Aorta (tissue), 5 donors: ENCODE data around the gene ANO7. TPM values are rescaled to one million over a fixed set of nuclear protein-coding genes. Genes with fewer than 3 reads are reported as not detected.

Source experiments
- ATAC-seq: fragments of 200-7000 bp; cut with Tn5 transposase; one replicate; pipeline ENCODE4 v1.9.1; 2022; ENCODE audit warnings: moderate library complexity; ENCODE audit not compliant: low FRiP score
- DNase-seq, 2 donors: peaks; one replicate each; pipeline ENCODE4 v3.0.0-alpha.2; 2020
- H3K27ac ChIP-seq, 2 donors: one replicate each; pipeline ENCODE4 v1.5.1; 2013; ENCODE audit warnings: low read length in 2 of 2, mild to moderate bottlenecking in 2 of 2, moderate library complexity in 2 of 2, control low read depth in 1 of 2, inconsistent platforms in 1 of 2, low read depth in 1 of 2
- H3K27me3 ChIP-seq, 2 donors: one replicate each; pipeline ENCODE4 v1.6.1; 2013; ENCODE audit warnings: control low read depth in 1 of 2, low read length in 1 of 2, mild to moderate bottlenecking in 1 of 2, moderate library complexity in 1 of 2; ENCODE audit not compliant: insufficient read depth in 2 of 2, control insufficient read depth in 1 of 2
- H3K36me3 ChIP-seq, 2 donors: one replicate each; pipeline ENCODE4 v1.6.1; 2013; ENCODE audit warnings: control low read depth in 1 of 2, low read length in 1 of 2, mild to moderate bottlenecking in 1 of 2; ENCODE audit not compliant: insufficient read depth in 2 of 2, control insufficient read depth in 1 of 2
- H3K4me1 ChIP-seq, 2 donors: one replicate each; pipeline ENCODE4 v1.6.1; 2013; ENCODE audit warnings: low read length in 2 of 2, control low read depth in 1 of 2, mild to moderate bottlenecking in 1 of 2, moderate library complexity in 1 of 2; ENCODE audit not compliant: insufficient read depth in 2 of 2, control insufficient read depth in 1 of 2
- H3K4me3 ChIP-seq, 2 donors: one replicate each; pipeline ENCODE4 v1.5.1; 2013; ENCODE audit warnings: low read length in 2 of 2, control low read depth in 1 of 2, mild to moderate bottlenecking in 1 of 2
- H3K9me3 ChIP-seq: one replicate; pipeline ENCODE4 v1.6.1; 2013; ENCODE audit warnings: mild to moderate bottlenecking, low read length; ENCODE audit not compliant: control insufficient read depth
- WGBS, 2 donors: extraction: QIAGEN DNeasy Blood & Tissue Kit; methylation state at CpG; one replicate each; pipeline ENCODE4 v1.1.7; 2013; 5-methylcytosine and 5-hydroxymethylcytosine counted together
- intact Hi-C, 2 donors: fragments of 100-400 bp; cut with DNase I; formaldehyde crosslinking; loops; one replicate each; pipeline versions ENCODE4 v1.14.2 to v1.15.0; 2022
- long read RNA-seq, 2 donors: library from polyadenylated mRNA; unstranded; transcript quantifications; one replicate each; pipeline ENCODE4 v2.0.0, GENCODE V29; 2020 to 2021
- polyA plus RNA-seq, 2 donors: library from polyadenylated mRNA; stranded (reverse); fragments of 200-250 nt; gene quantifications; one replicate each; pipeline ENCODE4 v1.2.3, GENCODE V29; 2013
- total RNA-seq, 2 donors: library from RNA; stranded (reverse); fragmentation: NEBNext Ultra II Directional; extraction: Animal tissue kit (Norgen Biotek cat#: 25700); gene quantifications; one replicate each; pipeline ENCODE4 v1.2.1, GENCODE V29; 2021
- donor health status: healthy with polysubstance abuse.
- donor health status: Bipolar disorder and iron deficiency.
- donor health status: DM: no; HTN: no; CAD: no.
- donor health status: DM: no; HTN: no; CAD: no.
- donor health status: DM: yes; HTN: yes; CAD: no.

ANO7 gene
- total RNA-seq: 1 to 10 TPM; 1.2 to 5.4 TPM
- polyA plus RNA-seq: 1 to 10 TPM in 1 of 2 donors, not detected in 1; 2.9 TPM
- long read RNA-seq, donor 1, partial matches to known transcripts: 0 of 5 reads
- long read RNA-seq, donor 1, other reads (novel, unspliced or antisense): 5 of 5 reads
- long read RNA-seq, donor 2, partial matches to known transcripts: 0 of 2 reads
- long read RNA-seq, donor 2, other reads (novel, unspliced or antisense): 2 of 2 reads

- intact Hi-C loops: no loop called here
- Histone ChIP-seq H3K4me3 (no peak within 1 kb of the TSS), H3K27ac (no peak within 1 kb of the TSS), H3K36me3 (no peaks in the 10 kb centered on the region), H3K9me3 (no peaks in the 10 kb centered on the region), H3K4me1 (no peaks in the 10 kb centered on the region), H3K27me3 (no peaks in the 10 kb centered on the region)
- DNase-seq: no peak
- ATAC-seq: no peak
- 50 to 58% methylated on average over 20 to 21 of the region's 21 CpGs for WGBS, 2 donors
Observed at GRCh38 chr2:241188361-241189092, at the start of gene ANO7. Gene ANO7 (plus strand): TSS chr2:241188677. CDS start chr2:241190064, 1,387 bp downstream.

GRCh38 chr2:241139531-241140444 is 48.7 kb upstream of the ANO7 start:
- ATAC-seq (no peak), DNase-seq (peak in 1 of 2 donors; percentile 55)
- Histone ChIP-seq H3K9me3 (no peaks in the 10 kb centered on the region), H3K4me3 (no peak overlapping the region), H3K4me1 (no peaks in the 10 kb centered on the region), H3K36me3 (no peaks in the 10 kb centered on the region), H3K27ac (no peak overlapping the region), H3K27me3 (no peaks in the 10 kb centered on the region)
- 94 to 95% methylated on average over 24 of the region's 24 CpGs for WGBS, 2 donors
- intact Hi-C loops: no loop called here

GRCh38 chr2:241140445-241140840 is 48.0 kb upstream of the ANO7 start:
- no peak overlapping the region for H3K27ac ChIP-seq
- intact Hi-C loops: no loop called here
- DNase-seq: peak in 1 of 2 donors; percentile 30
- no peak for ATAC-seq
- H3K27me3 ChIP-seq: no peaks in the 10 kb centered on the region
- H3K4me3 ChIP-seq: no peak overlapping the region
- WGBS, 2 donors: 94% methylated on average over 10 of the region's 10 CpGs
- H3K36me3 ChIP-seq: no peaks in the 10 kb centered on the region
- no peaks in the 10 kb centered on the region for H3K4me1 ChIP-seq
- H3K9me3 ChIP-seq: no peaks in the 10 kb centered on the region

GRCh38 chr2:241141214-241141770 is 47.2 kb upstream of the ANO7 start:
- WGBS, 2 donors: 95 to 96% methylated on average over 14 of the region's 14 CpGs

GRCh38 chr2:241142063-241142462 is 46.4 kb upstream of the ANO7 start:
- ATAC-seq (no peak), DNase-seq (peak in 1 of 2 donors; percentile 48)
- no peaks in the 10 kb centered on the region for H3K27me3 ChIP-seq
- intact Hi-C loops: no loop called here
- no peaks in the 10 kb centered on the region for H3K4me1 ChIP-seq
- H3K4me3 ChIP-seq: no peak overlapping the region
- H3K9me3 ChIP-seq: no peaks in the 10 kb centered on the region
- no peaks in the 10 kb centered on the region for H3K36me3 ChIP-seq
- H3K27ac ChIP-seq: no peak overlapping the region
- 97% methylated on average over 6 of the region's 6 CpGs for WGBS, 2 donors

More at GRCh38 chr2:241141214-241141770, 47.2 kb upstream of the ANO7 start:
- intact Hi-C loops: no loop called here
- H3K9me3 ChIP-seq: no peaks in the 10 kb centered on the region
- no peaks in the 10 kb centered on the region for H3K27me3 ChIP-seq
- ATAC-seq: no peak
- H3K4me1 ChIP-seq: no peaks in the 10 kb centered on the region
- H3K27ac ChIP-seq: no peak overlapping the region
- peak in 1 of 2 donors; percentile 45 for DNase-seq
- no peak overlapping the region for H3K4me3 ChIP-seq
- no peaks in the 10 kb centered on the region for H3K36me3 ChIP-seq

GRCh38 chr2:241142593-241142992 is 45.9 kb upstream of the ANO7 start:
- intact Hi-C loops: no loop called here
- Histone ChIP-seq H3K27me3 (no peaks in the 10 kb centered on the region), H3K4me1 (no peaks in the 10 kb centered on the region), H3K36me3 (no peaks in the 10 kb centered on the region), H3K27ac (no peak overlapping the region), H3K4me3 (no peak overlapping the region), H3K9me3 (no peaks in the 10 kb centered on the region)
- DNase-seq (peak in 1 of 2 donors; percentile 42), ATAC-seq (no peak)
- 91 to 93% methylated on average over 9 of the region's 9 CpGs for WGBS, 2 donors

GRCh38 chr2:241146286-241146685 is 42.2 kb upstream of the ANO7 start:
- ATAC-seq (no peak), DNase-seq (no peak)
- 80 to 89% methylated on average over 4 of the region's 4 CpGs for WGBS, 2 donors
- intact Hi-C loops: loop anchor here in 1 of 2 donors (5.0 kb wide), 1 partner anchor 44 kb away; the partner anchor contains the start of gene MTERF4
- Histone ChIP-seq H3K4me3 (no peak overlapping the region), H3K27me3 (no peaks in the 10 kb centered on the region), H3K27ac (no peak overlapping the region), H3K36me3 (no peaks in the 10 kb centered on the region), H3K9me3 (no peaks in the 10 kb centered on the region), H3K4me1 (no peaks in the 10 kb centered on the region)

GRCh38 chr2:241147336-241147735 is 41.1 kb upstream of the ANO7 start:
- intact Hi-C loops: loop anchor here in 1 of 2 donors (5.0 kb wide), 1 partner anchor 45 kb away; the partner anchor contains the start of gene MTERF4
- Histone ChIP-seq H3K4me1 (no peaks in the 10 kb centered on the region), H3K9me3 (no peaks in the 10 kb centered on the region), H3K27me3 (no peaks in the 10 kb centered on the region), H3K4me3 (no peak overlapping the region), H3K27ac (no peak overlapping the region), H3K36me3 (no peaks in the 10 kb centered on the region)
- no peak for DNase-seq
- ATAC-seq: no peak
- 97% methylated on average over 3 of the region's 3 CpGs for WGBS, 2 donors
